GDM1 (cell line): ENCODE data around the gene ZNF385C.

Experiments used
- DNase-seq: peaks from one replicate; lab custom pipeline; 2025; lab: John Stamatoyannopoulos, UW

Gene ZNF385C

DNA sequence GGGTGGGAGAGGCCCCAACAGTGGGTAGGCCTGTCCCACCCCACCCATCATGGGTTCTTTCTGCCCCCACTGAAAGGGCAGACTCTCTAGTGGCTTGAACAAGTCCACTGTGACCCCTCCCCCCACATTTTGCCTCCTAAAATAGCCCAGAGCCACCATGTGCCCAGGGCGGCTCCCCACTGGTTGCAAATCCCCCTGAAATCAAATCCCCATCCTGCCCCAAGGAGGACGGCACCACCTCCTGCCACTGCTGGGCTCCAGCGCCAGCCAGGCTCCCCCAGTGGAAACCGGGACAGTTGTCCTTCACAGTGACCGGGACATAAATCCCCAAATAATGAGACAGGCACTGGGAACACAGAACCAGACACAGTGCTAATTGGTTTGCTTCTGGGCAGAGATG lies 20.5 kb downstream of the ZNF385C start:
- DNase-seq, result no peak

DNA sequence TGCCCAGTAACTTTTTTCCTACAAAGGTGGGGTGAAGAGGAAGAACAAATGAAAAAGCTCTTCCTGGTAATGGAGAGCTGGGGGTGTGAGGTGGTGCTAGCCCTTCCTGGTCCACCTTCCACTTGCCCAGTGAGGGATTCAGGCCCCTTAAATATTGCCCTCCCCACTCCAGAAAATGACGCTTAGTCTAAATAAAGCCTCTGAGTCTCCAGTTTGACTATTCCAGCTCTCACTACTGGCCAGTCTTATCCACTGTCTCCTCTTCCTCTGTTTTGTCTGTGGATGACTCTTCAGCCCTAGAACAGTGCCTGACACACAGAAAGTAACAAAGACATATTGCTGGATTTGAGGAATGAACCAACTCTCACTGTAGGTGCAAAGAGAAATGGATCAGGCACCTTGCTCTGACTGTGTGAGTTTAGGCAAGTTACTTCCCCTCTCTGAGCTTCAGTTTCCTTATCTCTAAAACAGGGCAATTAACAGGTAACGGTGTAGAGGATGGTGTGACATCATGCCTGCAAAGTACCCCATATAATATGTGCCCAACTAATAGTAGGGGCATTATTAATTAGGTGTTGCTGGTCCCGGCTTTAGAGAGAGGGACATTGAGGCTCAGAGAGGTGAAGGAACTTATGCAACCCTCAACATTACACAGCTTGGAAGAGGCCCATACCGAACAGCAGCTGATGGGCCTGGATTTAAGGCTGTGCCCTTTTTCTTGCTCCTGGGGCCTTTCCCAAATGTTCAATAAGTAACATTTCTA lies 21.3 kb downstream of the ZNF385C start:
- DNase-seq, result no peak

DNA sequence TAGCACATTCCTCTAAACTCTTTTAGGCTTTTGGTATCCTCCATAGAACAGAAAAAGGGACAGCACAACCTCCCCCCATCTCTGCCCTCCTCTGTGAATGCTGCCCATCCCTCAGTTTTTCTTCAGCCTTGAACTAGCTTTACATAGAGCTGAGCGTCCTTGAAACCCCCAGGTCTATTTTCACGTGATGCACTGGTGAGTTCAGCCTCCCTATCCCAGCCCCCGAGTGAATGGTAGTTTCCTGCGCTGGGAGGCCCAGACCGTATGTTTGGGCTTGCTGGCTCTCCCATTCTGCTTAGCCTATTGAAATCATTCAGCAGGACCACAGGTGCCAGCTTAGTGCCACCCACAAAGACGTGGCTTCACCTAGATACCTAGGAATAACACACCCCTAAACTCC lies 22.5 kb downstream of the ZNF385C start:
- no peak for DNase-seq

DNA sequence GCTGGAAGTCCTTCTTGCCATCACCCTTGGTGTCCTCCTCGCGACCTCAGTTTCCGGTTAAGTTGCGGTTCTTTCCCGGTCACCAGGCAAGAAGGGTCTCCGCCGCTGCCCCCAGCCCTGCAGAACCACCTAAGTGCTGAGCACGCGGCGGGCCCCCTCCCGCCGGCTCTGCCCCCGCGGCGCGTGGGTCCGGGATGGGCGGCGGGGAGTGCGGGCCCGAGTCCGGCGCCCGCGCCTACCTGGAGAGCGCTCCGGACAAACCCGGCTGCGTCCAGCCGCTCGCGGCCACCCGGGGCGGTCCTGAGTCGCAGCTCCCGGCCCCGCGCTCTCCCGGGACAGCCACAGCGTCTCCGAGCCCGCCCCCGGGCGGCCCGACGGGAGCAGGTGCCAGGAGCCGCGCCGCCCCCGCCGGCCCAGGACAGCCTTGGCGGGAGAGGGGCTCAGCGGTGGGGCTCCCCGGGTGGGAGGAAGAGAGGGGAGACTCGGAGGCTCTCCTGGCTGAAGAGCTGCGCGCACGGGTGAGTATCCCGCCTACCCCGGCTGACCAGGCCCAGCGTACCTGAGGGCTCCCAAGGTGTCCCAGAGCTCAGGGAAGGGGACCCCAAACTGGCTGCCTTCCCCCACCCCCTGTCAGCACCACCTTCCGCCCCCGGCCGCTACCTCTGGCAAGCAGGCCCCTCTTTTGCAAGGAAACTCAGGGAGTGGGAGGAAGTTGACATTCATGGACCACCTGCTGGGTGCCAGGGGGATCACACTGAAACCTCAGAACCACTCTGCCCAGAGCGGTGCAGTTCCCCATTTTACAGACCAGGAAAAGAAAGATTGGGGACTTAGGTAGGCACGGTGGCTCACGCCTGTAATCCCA lies 25.7 kb downstream of the ZNF385C start:
- no peak for DNase-seq

DNA sequence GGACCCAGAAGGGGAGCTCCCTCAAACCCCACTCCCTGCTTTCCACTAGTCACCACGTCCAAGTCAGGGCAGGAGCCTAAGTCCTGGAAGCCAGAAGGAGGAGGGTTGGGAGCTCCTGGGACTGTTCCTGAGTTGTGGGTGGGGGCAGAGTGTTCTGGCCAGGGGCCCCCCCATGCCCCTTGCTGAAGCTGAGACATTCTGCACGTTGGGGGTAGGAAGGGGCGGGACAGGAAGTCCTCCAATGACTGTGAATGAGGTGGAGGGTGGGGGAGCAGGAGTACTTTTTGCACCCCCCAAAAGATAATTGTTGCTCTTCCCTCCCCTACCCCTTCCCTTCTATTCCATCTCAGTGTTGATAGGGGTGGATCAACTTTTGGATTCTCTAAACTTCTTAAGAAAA lies 26.5 kb downstream of the ZNF385C start:
- no peak for DNase-seq

DNA sequence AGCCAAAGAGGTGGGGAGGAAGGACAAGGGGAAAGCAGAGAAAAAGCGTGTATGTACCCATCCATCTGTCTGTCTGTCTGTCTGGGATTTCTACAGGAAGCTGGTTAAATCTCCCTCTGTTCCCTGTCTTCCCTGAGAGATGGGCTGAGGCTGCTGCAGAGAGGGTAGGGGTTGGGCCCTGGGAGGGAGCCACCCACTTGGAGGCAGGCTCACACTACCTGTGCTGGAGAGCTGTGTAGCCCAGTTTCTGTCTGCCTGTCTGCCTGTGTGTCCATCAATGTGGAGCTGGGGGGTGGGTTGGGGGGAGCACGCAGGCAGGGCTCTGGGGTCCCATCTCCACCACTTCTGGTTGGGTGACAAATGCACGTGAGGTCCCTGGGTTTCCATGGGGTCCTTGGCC lies 29.3 kb downstream of the ZNF385C start:
- no peak for DNase-seq

DNA sequence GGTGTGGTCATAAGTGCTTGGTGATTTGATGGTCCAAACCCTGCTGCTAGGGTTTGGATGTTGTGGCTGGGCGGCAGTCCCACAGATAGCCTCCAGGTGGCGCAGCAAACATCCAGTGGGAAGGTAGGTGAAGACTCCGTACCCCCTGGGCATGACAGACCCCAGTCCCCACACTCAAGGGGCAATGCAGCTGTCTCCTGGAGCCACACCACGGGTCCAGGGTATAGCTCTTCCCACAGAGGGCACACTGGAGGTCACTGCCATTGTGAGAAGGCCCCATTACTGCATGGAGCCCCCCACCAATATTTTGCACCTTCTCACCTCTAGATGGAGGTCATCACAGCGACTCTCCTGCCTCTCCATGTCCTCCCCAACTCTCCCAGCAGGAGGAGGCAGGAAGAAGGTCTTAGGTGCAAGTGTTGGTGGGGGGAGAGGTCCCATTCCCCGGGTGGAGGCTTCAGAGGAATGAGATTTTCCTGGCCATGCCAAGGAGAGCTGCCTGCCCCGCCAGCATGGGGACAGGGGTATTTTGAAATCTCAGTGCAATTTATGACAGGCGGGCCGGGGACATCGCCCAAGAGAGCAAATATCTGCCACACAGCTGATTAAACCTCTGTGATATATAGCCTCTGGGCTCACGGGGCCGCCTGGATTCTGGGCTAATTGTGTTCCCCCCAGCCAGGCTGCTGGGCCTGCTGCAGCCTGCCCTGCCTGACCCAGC lies 30.7 kb downstream of the ZNF385C start:
- DNase-seq, result no peak

DNA sequence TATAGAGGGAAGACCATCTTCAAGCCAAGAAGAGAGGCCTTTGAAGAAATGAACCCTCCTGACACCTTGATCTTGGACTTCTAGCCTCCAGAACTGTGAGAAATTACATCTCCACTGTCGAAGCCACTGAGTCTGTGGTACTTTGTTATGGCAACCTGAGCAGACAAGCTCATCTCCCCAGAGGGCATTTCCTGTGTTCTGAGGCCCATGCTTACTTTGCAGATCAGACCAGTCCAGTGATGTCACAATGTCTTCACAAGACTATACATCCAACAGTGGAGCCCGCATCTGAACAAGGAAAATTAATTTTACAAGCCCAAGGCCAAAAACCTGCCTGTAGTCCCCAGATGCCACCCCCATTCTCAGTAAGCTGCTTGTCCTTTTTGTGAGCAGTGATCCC lies 33.1 kb downstream of the ZNF385C start:
- no peak for DNase-seq

DNA sequence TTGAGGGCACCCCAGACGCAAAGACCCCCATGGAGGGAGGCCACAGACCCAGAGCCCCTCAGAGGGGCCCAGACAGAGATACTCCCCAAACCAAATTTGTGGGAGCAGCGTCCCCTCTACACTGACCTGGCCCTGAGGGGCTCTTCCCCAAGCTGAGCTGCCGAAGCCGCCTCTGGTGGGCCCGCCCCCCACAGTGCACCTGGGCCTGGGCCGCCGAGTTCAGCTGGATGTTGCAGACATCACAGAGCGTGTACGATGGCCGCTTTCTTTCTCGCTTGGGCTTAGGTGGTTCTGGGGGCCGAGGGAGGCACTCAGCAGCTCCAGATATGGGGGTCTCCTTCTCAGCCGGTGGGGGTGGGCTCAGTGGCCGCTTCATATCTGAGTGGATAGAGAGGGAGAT lies 35.6 kb downstream of the ZNF385C start:
- DNase-seq, result no peak

DNA sequence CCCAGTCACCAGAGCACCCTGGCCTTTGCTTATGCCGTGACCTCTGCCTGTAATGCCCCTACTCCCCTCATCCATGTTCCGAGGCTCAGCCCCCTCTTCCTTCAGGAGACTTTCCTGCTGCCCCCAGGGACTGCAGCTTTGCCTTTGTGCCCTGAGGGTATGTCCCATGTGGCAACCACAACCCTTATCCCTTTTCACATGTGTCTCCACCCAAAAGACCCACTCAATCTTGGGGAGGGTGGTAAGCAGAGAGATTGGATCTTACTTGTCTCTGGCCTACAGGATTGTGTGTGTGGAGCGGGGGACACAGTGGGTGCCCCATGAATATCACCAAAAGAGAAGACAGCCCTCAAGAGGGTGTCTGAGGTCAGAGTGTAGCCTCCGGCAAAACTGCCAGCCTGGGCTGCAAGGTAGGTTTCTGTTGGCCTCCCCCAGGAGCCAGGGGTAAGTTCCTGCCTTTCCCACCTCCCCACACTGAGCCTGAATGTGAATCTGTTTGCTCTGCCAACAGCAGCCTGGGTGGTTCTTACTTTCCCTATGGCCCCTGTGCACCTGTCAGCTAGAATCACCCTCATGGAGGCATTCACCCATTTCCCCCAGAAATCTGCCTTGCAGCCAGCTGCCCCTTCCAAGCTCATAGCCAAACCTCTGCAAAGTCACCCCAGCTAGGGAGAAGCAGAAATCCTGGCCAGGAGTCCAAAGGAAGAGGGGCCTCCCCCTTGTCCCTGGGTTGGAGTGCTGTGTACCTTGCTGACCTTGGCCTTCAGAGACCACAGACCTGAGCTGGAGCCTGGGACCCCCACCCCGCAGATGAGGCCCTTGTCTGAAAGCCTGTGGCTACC lies 36.4 kb downstream of the ZNF385C start:
- no peak for DNase-seq

DNA sequence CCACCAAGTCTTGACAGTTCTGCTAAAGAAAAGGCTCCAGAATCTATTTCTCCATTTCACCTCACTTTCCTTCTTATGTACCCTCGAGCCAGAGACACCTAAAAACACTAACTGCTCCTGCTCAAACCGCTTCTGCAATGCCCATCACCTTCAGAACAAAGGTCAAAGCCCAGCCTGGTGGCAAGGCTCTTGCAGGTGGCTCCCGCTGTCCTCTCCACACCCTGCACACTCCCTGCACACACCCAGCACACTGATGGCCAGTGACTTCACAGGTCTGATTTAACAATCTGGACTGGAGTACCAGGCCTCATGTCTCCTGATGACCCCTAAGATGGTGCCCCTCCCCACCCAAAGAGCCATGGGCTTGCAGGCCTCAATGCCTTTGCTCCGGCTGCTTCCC lies 38.0 kb downstream of the ZNF385C start:
- DNase-seq, result no peak

DNA sequence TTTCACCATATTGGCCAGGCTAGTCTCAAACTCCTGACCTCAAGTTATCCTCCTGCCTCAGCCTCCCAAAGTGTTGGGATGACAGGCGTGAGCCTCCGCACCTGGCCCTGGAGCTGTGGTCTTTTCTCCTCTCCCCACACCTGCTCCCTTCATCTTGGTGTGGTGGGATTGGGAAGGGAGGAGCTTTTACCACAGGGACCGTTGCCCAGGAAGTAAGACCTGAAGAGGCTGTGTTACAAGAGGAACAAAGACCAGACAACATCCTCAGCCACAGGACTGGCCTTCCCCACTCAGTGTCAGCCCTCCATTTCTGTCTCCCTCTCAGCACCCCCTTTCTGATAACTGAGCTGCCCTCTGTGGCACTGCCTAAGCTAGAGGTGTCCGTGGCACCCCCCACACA lies 38.5 kb downstream of the ZNF385C start:
- no peak for DNase-seq

DNA sequence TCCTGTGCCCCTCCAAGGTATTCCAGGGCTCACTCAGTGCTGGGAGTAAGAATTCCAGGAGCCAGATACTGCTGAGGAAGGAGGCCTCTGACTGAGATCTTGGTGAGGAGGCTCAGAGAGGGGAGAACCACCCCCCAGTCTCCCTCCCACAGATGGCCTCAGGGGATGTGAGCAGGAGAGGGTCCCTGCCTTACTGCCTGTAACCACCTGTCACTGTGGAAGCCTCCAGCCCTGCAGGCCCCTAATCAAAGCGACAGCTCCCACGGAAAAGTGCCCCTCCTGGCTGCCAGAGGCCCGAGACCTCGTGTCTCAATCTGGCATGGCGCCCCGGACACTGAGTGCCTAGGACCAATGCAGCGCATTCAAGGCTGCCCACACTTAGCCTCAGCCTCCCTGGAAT lies 40.2 kb downstream of the ZNF385C start:
- no peak for DNase-seq

DNA sequence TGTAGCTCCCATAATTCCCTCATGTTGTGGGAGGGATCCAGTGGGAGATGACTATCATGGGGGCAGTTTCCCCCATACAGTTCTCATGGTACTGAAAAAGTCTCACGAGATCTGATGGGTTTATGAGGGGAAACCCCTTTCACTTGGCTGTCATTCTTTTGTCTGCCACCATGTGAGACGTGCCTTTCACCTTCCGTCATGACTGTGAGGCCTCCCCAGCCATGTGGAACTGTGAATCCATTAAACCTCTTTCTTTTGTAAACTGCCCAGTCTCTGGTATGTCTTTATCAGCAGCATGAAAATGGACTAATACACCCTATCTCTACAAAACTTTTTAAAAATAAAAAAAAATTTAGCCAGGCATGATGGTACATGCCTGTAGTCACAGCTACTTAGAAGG lies 41.6 kb downstream of the ZNF385C start:
- no peak for DNase-seq

DNA sequence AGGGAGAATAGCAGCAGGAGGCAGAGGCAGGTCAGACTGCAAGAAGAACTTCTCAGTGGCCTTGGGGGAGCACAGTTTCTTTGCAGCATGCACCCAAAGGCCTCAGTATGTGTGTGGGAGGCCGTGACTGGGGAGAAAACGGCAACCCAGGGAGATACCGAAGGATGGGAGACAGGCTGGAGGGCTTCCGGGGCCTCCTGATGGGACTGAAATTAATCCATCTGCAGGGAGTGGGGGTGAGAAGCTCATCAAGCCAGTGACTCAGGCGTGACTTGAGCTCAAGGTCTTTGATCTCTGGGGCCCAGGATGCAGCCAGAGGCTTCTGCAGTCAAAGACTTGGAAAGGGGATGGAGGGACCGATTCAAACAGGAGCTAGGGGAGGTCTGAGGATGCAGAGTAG lies 42.8 kb downstream of the ZNF385C start:
- DNase-seq, result no peak

DNA sequence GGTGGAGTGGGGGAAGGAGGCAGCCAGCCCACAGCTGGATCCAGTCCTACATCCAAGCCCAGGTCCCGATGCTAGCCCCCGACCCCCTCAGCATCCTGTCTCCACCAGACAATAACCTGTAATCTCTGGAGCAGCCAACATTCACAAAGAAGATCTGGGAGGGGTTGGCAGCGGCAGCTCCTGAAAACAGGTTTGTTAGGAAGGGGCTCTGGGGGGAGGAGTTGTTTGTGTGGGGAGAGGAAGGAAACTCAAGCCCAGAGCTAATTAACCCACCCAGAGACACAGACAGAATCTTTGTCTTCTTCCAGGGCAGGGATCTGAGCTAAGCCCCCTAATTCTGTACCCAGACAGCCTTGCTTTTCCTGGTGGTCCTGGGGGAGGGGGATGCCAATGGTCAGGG lies 43.2 kb downstream of the ZNF385C start:
- DNase-seq, result no peak

DNA sequence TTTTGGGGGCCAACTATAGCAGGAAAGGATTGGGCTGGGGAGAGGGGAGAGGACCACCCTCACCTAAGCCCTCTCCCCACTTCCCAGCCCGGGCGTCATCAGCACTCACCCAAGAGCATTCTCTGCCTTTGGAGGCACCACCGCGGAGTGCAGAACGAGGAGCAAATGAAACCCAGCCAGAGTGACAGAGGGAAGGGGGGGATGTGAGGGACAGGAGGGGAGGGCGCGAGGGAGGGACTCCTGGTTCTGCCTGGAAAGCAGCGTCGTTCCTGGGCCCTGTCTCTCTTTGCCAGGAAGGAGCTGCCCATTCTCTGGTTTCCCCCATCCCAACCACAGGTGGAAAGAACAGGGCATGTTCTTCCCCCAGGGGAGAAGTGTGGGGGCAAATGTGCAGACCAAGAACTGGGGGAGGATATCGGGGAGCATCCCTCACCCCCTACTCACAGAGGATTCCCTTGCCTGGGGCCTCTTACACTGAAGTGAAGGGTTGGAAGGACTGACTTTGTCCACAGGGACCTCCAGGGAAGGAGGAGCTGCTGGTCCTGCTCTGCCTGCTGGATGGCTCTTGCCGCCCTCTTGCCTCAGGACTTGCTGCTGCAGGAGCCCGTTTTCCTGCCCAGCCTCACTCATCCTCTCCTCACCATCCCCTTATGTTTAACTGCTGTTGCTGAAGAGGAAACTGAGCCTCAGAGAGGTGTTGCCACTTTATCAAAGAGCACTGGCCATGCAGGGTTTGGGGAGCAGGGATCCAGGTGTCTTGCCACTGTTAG lies 44.4 kb downstream of the ZNF385C start:
- no peak for DNase-seq

DNA sequence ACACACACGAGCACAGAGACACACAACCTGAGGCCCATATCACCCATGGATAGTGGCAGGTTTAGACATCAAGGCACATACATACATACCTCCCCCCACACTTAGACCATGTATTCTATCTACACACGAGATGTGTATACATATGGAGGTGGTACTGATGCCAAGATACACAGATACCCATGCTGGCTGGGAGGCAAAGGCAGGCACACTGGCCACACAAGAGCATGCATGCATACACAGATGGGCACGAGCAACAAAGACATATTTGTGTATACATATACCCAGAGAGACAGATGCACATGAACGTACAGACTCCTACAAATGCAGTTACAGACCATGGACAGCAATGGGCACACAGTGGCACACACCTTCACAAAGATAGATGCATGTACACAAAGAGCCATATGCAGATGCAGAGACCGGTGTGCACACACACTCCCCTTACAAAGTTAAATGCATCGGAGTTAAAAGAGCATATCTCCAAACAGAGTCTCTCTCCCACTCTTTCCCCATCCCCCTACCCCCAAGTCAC lies 45.9 kb downstream of the ZNF385C start:
- DNase-seq, result no peak

DNA sequence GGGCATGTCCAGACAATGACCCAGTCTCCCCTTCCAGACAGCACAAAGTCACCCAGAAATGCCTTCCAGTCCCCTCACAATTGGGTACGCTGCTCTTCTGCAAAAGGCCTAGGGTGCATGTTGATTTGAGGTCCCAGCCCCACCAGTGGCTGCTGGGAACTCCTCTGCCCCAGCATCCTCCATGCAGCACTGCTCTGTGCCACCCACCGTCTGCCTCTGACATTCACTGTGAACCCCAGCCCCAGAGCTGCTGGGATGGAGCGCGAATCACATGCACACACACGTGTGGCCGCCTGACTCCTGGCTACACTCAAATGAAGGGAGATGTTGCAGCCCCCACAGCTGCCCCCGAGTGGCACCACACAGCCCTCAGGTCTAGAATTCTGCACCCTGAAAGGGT lies 46.6 kb downstream of the ZNF385C start:
- DNase-seq, result no peak

DNA sequence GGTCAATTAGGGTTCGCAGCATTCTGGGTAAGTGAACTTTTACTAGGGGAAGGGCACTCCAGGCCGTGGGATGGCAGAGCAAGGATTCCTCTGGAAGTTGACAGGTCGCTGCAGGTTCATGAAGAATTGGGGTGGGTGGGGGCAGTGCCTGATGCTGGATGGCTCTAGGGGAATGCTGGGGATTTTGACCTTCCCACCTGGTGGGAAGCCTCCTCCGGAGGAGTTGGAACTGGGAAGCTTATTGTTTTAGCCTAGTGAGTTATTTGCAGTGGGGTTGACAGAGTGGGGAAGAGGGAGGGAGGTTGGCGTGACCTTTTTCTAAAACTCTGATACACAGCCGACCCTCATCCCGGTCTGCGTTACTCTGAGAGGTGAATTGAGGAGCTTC lies 47.3 kb downstream of the ZNF385C start:
- DNase-seq, result no peak
